Measurements from ENCODE around the gene PYCR2.

DNA sequence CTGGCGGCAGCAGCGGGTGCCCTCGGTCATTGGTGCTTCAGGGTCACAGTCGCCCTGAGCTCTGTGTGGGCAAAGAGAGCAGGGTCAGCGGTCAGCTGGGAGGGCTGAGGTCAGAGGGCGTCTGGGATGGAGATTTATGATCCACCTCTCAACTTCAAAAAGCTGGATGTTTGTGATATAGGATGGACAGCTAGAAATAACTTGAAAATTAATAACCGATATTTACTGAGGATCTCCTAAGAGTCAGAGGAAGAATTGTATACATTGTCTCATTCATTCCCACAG lies 37.1 kb downstream of the PYCR2 start:
- TF ChIP-seq POLR2A (IDR thresholded peaks at IDR 0.05) (no peak), POLR2AphosphoS5 (IDR thresholded peaks at IDR 0.05) (no peak)
- TF ChIP-seq, protein P1, sequence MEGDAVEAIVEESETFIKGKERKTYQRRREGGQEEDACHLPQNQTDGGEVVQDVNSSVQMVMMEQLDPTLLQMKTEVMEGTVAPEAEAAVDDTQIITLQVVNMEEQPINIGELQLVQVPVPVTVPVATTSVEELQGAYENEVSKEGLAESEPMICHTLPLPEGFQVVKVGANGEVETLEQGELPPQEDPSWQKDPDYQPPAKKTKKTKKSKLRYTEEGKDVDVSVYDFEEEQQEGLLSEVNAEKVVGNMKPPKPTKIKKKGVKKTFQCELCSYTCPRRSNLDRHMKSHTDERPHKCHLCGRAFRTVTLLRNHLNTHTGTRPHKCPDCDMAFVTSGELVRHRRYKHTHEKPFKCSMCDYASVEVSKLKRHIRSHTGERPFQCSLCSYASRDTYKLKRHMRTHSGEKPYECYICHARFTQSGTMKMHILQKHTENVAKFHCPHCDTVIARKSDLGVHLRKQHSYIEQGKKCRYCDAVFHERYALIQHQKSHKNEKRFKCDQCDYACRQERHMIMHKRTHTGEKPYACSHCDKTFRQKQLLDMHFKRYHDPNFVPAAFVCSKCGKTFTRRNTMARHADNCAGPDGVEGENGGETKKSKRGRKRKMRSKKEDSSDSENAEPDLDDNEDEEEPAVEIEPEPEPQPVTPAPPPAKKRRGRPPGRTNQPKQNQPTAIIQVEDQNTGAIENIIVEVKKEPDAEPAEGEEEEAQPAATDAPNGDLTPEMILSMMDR (IDR thresholded peaks at IDR 0.05): no peak

All from suprapubic skin (tissue), 4 donors.